Measurements from ENCODE around the gene ZC3H4. TPM values are rescaled to one million over a fixed set of nuclear protein-coding genes. Genes with fewer than 3 reads are reported as not detected.

ZC3H4 gene
- total and polyA plus RNA-seq, 9 of the 15 experiments (the other 6 are each of a cell fraction or from before 2014, with no cell fraction given), result 2.2 to 75.6 (median 18.3) TPM

- POLR2A ChIA-PET, result no interaction called here
- no peaks in the 10 kb centered on the region for H3K79me2 ChIP-seq (ENCODE audit: control insufficient read depth, insufficient read depth, low read length)
- H3K27me3 ChIP-seq (ENCODE audit: control insufficient read depth in 2 of 2, insufficient read depth in 2 of 2, low read length in 2 of 2), result peaks cover 0 to 5% of the 10 kb centered on the region in 2 experiments; a peak in 2 of 5 replicates
- peak; percentile 40 for FAIRE-seq
- 0 out of 2 replicates have a peak, but pooled peaks cover 4% of the 10 kb centered on the region for H4K20me1 ChIP-seq (replicated peaks; ENCODE audit: control insufficient read depth, insufficient read depth, low read length)
- H3K9me1 ChIP-seq (ENCODE audit: control insufficient read depth, insufficient read depth, low read length), result no peaks in the 10 kb centered on the region
- CTCF ChIA-PET (ENCODE audit: low intra/inter-chr PET ratio), result interaction anchor here (0.7 to 0.8 kb wide), 2 partner anchors 20 to 28 kb away, joined by 3 to 4 read pairs; no protein-coding TSS in a partner anchor
- H3K4me3 ChIP-seq, result no peak overlapping the region
- in situ Hi-C loops (cut with MboI) (no loop called here), intact Hi-C loops (cut with micrococcal nuclease) (loop anchor here (1.0 kb wide), 1 partner anchor 19 kb away; no protein-coding TSS in a partner anchor)
- peak; percentile 54 to 69 (median 58) for DNase-seq (ENCODE audit: extremely low read depth in 1 of 4, low spot score in 3 of 4)
- WGBS (ENCODE audit: insufficient coverage, low coverage, missing lambda C conversion rate), result 9% methylated on average over 15 of the region's 17 CpGs
- H2AFZ ChIP-seq (ENCODE audit: low read depth, low read length), result no peak overlapping the region
- no peak overlapping the region for H3K9ac ChIP-seq (ENCODE audit: insufficient read depth in 1 of 2, low read depth in 2 of 2, low read length in 2 of 2)
- peaks cover 0 to 29% of the 10 kb centered on the region in 2 experiments; a peak in 3 of 5 replicates for H3K4me1 ChIP-seq (replicated peaks in 1 of 2; ENCODE audit: control insufficient read depth in 2 of 2, insufficient read depth in 2 of 2, low read length in 2 of 2)
- BruUV-seq (replicated peaks), result no TSS peak
- ATAC-seq, result peak; percentile 55
- H3K9me3 ChIP-seq (replicated peaks; ENCODE audit: control insufficient read depth, insufficient read depth, low read depth, low read length), result no peaks in the 10 kb centered on the region
- no peak overlapping the region for H3K4me2 ChIP-seq (ENCODE audit: insufficient read depth, low read length)
- no peaks in the 10 kb centered on the region for H3K36me3 ChIP-seq (ENCODE audit: control insufficient read depth, insufficient read depth, low read length)
- no peak overlapping the region for H3K27ac ChIP-seq (ENCODE audit: extremely low read depth, low read depth, low read length)
- no peak for TF ChIP-seq IRF1 (CRISPR knock-in tag; IDR thresholded peaks at IDR 0.05; ENCODE audit: borderline replicate concordance)
- TF ChIP-seq PKNOX1 (IDR thresholded peaks at IDR 0.05), result no peak
- peak; percentile 32; the same call in 1 of the 2 replicates for TF ChIP-seq TFAP4 (CRISPR knock-in tag; IDR thresholded peaks at IDR 0.05; ENCODE audit: borderline replicate concordance)
- no peak for TF ChIP-seq ZNF197 (CRISPR knock-in tag; IDR thresholded peaks at IDR 0.05; ENCODE audit: low read depth)
- no peak for TF ChIP-seq COPS2 (conservative IDR thresholded peaks at IDR 0.05)
- no peak for TF ChIP-seq PPARD (CRISPR knock-in tag; IDR thresholded peaks at IDR 0.05)
- TF ChIP-seq SREBF1 (IDR thresholded peaks at IDR 0.05; ENCODE audit: borderline replicate concordance, low read depth, low read length), result no peak
- peak; percentile 75 to 91 (median 78) for TF ChIP-seq CTCF (IDR thresholded peaks at IDR 0.05 in 2 of 3, conservative IDR thresholded peaks at IDR 0.05 in 1 of 3; ENCODE audit: insufficient read depth in 2 of 3, low read depth in 1 of 3, low read length in 3 of 3)
- TF ChIP-seq SMC3 (conservative IDR thresholded peaks at IDR 0.05; ENCODE audit: insufficient read depth, low read depth, low read length), result peak; percentile 62
- TF ChIP-seq ZNF707 (CRISPR knock-in tag; conservative IDR thresholded peaks at IDR 0.05), result no peak
- TF ChIP-seq CTBP1 (IDR thresholded peaks at IDR 0.05; ENCODE audit: borderline replicate concordance), result peak; percentile 59; the same call in 1 of the 2 replicates
- TF ChIP-seq STAG1 (CRISPR knock-in tag; IDR thresholded peaks at IDR 0.05; ENCODE audit: borderline replicate concordance), result 0 out of 2 replicates have a peak, but pooled peaks have one; percentile 22
- 0 out of 2 replicates have a peak, but pooled peaks have one; percentile 27 for TF ChIP-seq POLR2G (IDR thresholded peaks at IDR 0.05; ENCODE audit: low read depth, low read length)
- no peak for TF ChIP-seq ZNF133 (CRISPR knock-in tag; IDR thresholded peaks at IDR 0.05)
Measured at GRCh38 chr19:47032171-47032811, 81.3 kb downstream of the ZC3H4 start.
